Bronchial epithelial cell (primary cell): Measurements from ENCODE around the gene BCAR3. TPM values are rescaled to one million over a fixed set of nuclear protein-coding genes. Genes with fewer than 3 reads are reported as not detected.
A peak's percentile ranks its signal among the peaks of the same experiment; 100 is the strongest.

Experiments
- DNase-seq: peaks from one replicate; pipeline ENCODE4 v3.0.0-alpha.2; 2010; ENCODE audit warnings: low read depth
- FAIRE-seq: peaks from 2 replicates; lab custom pipeline; 2011; peaks lifted over from hg19 to GRCh38; lab: Jason Lieb, UNC
- H3K27me3 ChIP-seq: 2 replicates; pipeline ENCODE4 v1.5.1; 2011; ENCODE audit warnings: low read length; ENCODE audit not compliant: control insufficient read depth, insufficient read depth
- H3K36me3 ChIP-seq: 2 replicates; pipeline ENCODE4 v1.5.1; 2011; ENCODE audit warnings: low read length; ENCODE audit not compliant: control insufficient read depth, insufficient read depth
- H3K4me3 ChIP-seq: 2 replicates; pipeline ENCODE4 v1.5.1; 2011; ENCODE audit warnings: mild to moderate bottlenecking, low read depth, low read length, control low read depth
- CTCF ChIP-seq: IDR thresholded peaks from 2 replicates; pipeline ENCODE4 v1.5.1; 2011; ENCODE audit warnings: mild to moderate bottlenecking, moderate library complexity, low read length, control low read depth, inconsistent platforms; ENCODE audit not compliant: insufficient read depth, severe bottlenecking
- total RNA-seq: library from RNA; depleted of rRNA; stranded (reverse); fragments of >200 nt; gene quantifications from 2 replicates; pipeline ENCODE4 v1.2.1, GENCODE V29; 2014

BCAR3 gene
- total RNA-seq, 1 donor from 2014 or later: 69.5 TPM

GRCh38 chr1:93694039-93694438 is 12.4 kb upstream of the BCAR3 start:
- H3K4me3 ChIP-seq: no peak overlapping the region
- no peak for FAIRE-seq
- no peak for TF ChIP-seq CTCF

GRCh38 chr1:93692983-93693591 is 11.4 kb upstream of the BCAR3 start:
- peak; percentile 96 for FAIRE-seq
- peak; percentile 97 for DNase-seq
- Histone ChIP-seq H3K4me3 (no peak overlapping the region), H3K27me3 (no peaks in the 10 kb centered on the region), H3K36me3 (no peaks in the 10 kb centered on the region)
- no peak for TF ChIP-seq CTCF

More at GRCh38 chr1:93694039-93694438, 12.4 kb upstream of the BCAR3 start:
- H3K36me3 ChIP-seq: no peaks in the 10 kb centered on the region
- peak; percentile 54 for DNase-seq
- H3K27me3 ChIP-seq: no peaks in the 10 kb centered on the region

GRCh38 chr1:93692451-93692861 is 10.8 kb upstream of the BCAR3 start:
- Histone ChIP-seq H3K36me3 (no peaks in the 10 kb centered on the region), H3K27me3 (no peaks in the 10 kb centered on the region), H3K4me3 (no peak overlapping the region)
- FAIRE-seq: no peak
- peak; percentile 84 for DNase-seq
- TF ChIP-seq CTCF: no peak

- no peaks in the 10 kb centered on the region for H3K36me3 ChIP-seq
- TF ChIP-seq CTCF: no peak
- no peak overlapping the region for H3K4me3 ChIP-seq
- H3K27me3 ChIP-seq: no peaks in the 10 kb centered on the region
- DNase-seq (no peak), FAIRE-seq (no peak)
Measured at GRCh38 chr1:93692026-93692425, 10.4 kb upstream of the BCAR3 start.

- Histone ChIP-seq H3K36me3 (no peaks in the 10 kb centered on the region), H3K27me3 (no peaks in the 10 kb centered on the region), H3K4me3 (no peak overlapping the region)
- TF ChIP-seq CTCF: no peak
- DNase-seq: no peak
- no peak for FAIRE-seq
Measured at GRCh38 chr1:93690921-93691789, 9.5 kb upstream of the BCAR3 start.
